Neural progenitor cell (in vitro differentiated cells): ENCODE results near the gene ZNF564. TPM values are rescaled to one million over a fixed set of nuclear protein-coding genes. Genes with fewer than 3 reads are reported as not detected.

Experiments
- DNase-seq: peaks from one replicate; pipeline ENCODE4 v3.0.0-alpha.2; 2016; ENCODE audit warnings: low spot score
- H2AFZ ChIP-seq: fragments of 200-600 bp; sonication (generic); replicated peaks from 2 replicates; pipeline ENCODE4 v1.6.1; 2016; ENCODE audit warnings: antibody characterized with exemption
- H3F3A ChIP-seq: fragments of 200-600 bp; sonication (generic); 2 replicates; pipeline ENCODE4 v1.6.1; 2016; ENCODE audit warnings: antibody characterized with exemption, low read depth
- H3K27ac ChIP-seq: fragments of 200-600 bp; sonication (generic); 2 replicates; pipeline ENCODE4 v1.5.1; 2016; ENCODE audit warnings: mild to moderate bottlenecking
- H3K27me3 ChIP-seq: fragments of 200-600 bp; sonication (generic); 2 replicates; pipeline ENCODE4 v1.6.1; 2016; ENCODE audit warnings: mild to moderate bottlenecking, moderate library complexity
- H3K36me3 ChIP-seq: fragments of 200-600 bp; sonication (generic); 2 replicates; pipeline ENCODE4 v1.5.1; 2016
- H3K4me1 ChIP-seq: fragments of 200-600 bp; sonication (generic); 2 replicates; pipeline ENCODE4 v1.6.1; 2016; ENCODE audit warnings: mixed run types
- H3K4me2 ChIP-seq: fragments of 200-600 bp; sonication (generic); 2 replicates; pipeline ENCODE4 v1.6.1; 2016
- H3K4me3 ChIP-seq: fragments of 200-600 bp; sonication (generic); 2 replicates; pipeline ENCODE4 v1.5.1; 2016
- H3K79me2 ChIP-seq: fragments of 200-600 bp; sonication (generic); 2 replicates; pipeline ENCODE4 v1.6.1; 2016; ENCODE audit warnings: low read depth
- H3K9ac ChIP-seq: fragments of 200-600 bp; sonication (generic); 2 replicates; pipeline ENCODE4 v1.6.1; 2016
- H3K9me3 ChIP-seq: fragments of 200-600 bp; sonication (generic); 2 replicates; pipeline ENCODE4 v1.5.1; 2016; ENCODE audit warnings: low read depth
- H4K20me1 ChIP-seq: fragments of 200-600 bp; sonication (generic); 2 replicates; pipeline ENCODE4 v1.6.1; 2016; ENCODE audit warnings: low read depth
- H3K27ac Mint-ChIP-seq: 3 replicates; pipeline ENCODE4 v1.8.0; 2021; ENCODE audit warnings: mixed read lengths
- H3K27me3 Mint-ChIP-seq: 2 replicates; pipeline ENCODE4 v1.8.0; 2022; ENCODE audit warnings: low read depth, mild to moderate bottlenecking, inconsistent platforms, moderate library complexity, mixed read lengths; ENCODE audit not compliant: insufficient read depth
- H3K36me3 Mint-ChIP-seq: 3 replicates; pipeline ENCODE4 v1.8.0; 2021; ENCODE audit warnings: mixed read lengths
- H3K4me1 Mint-ChIP-seq: 3 replicates; pipeline ENCODE4 v1.8.0; 2021; ENCODE audit warnings: mixed read lengths
- H3K4me3 Mint-ChIP-seq: 3 replicates; pipeline ENCODE4 v1.8.0; 2021; ENCODE audit warnings: mild to moderate bottlenecking, moderate library complexity, mixed read lengths
- H3K9me3 Mint-ChIP-seq: 3 replicates; pipeline ENCODE4 v1.8.0; 2020; ENCODE audit warnings: mixed read lengths
- EZH2 ChIP-seq: fragments of 200-600 bp; sonication (generic); IDR thresholded peaks from 2 replicates; pipeline ENCODE4 v1.6.1; 2017; ENCODE audit warnings: antibody characterized with exemption, mild to moderate bottlenecking, moderate library complexity
- EZH2phosphoT487 ChIP-seq: fragments of 200-600 bp; sonication (generic); IDR thresholded peaks from 2 replicates; pipeline ENCODE4 v1.6.1; 2017; ENCODE audit warnings: antibody characterized with exemption
- total RNA-seq: library from RNA; depleted of rRNA; stranded (reverse); fragments of >200 nt; gene quantifications from 2 replicates; pipeline ENCODE4 v1.2.3, GENCODE V29; 2015; ENCODE audit warnings: low replicate concordance
- TF ChIP-seq, protein P1 (sequence below): fragments of 200-600 bp; sonication (generic); IDR thresholded peaks from 2 replicates; pipeline ENCODE4 v1.5.1; 2017; ENCODE audit warnings: antibody characterized with exemption, mild to moderate bottlenecking

The ZNF564 gene
- total RNA-seq, 1 donor from 2014 or later: 13.9 TPM

DNA sequence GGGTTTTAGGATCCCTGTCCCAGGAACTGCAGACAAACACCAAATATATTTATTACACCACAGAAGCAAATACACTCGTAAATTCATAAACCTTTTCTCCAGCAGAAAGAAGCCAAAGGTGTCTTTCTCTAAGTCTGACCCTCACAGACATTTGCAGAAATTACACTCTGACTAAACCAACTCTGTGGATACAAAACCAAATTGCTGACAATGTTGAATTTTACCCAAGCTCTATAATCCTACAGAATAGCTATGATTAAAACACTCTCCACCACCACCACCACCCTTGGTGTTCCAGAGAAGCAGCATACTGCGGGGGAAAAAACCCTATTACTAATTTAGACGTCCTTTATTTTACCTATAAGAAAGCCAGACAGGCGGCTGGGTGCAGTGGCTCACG is 5.2 kb downstream of the ZNF564 start:
- Histone ChIP-seq H3K4me3 (no peak overlapping the region), H4K20me1 (peaks cover 4% of the 10 kb centered on the region), H3K4me2 (no peak overlapping the region), H3K9me3 (no peaks in the 10 kb centered on the region), H2AFZ (no peak overlapping the region), H3K27me3 (no peaks in the 10 kb centered on the region), H3F3A (peaks cover 10% of the 10 kb centered on the region), H3K27ac (no peak overlapping the region), H3K36me3 (no peaks in the 10 kb centered on the region), H3K9ac (no peak overlapping the region), H3K4me1 (peaks cover 12% of the 10 kb centered on the region), H3K79me2 (peaks cover 96% of the 10 kb centered on the region)
- Mint-ChIP-seq H3K36me3 (peaks cover 59% of the 10 kb centered on the region), H3K9me3 (peaks cover 66% of the 10 kb centered on the region), H3K4me3 (no peak overlapping the region), H3K4me1 (no peaks in the 10 kb centered on the region), H3K27me3 (peaks cover 2% of the 10 kb centered on the region), H3K27ac (no peak overlapping the region)
- DNase-seq: no peak
- TF ChIP-seq, protein P1, sequence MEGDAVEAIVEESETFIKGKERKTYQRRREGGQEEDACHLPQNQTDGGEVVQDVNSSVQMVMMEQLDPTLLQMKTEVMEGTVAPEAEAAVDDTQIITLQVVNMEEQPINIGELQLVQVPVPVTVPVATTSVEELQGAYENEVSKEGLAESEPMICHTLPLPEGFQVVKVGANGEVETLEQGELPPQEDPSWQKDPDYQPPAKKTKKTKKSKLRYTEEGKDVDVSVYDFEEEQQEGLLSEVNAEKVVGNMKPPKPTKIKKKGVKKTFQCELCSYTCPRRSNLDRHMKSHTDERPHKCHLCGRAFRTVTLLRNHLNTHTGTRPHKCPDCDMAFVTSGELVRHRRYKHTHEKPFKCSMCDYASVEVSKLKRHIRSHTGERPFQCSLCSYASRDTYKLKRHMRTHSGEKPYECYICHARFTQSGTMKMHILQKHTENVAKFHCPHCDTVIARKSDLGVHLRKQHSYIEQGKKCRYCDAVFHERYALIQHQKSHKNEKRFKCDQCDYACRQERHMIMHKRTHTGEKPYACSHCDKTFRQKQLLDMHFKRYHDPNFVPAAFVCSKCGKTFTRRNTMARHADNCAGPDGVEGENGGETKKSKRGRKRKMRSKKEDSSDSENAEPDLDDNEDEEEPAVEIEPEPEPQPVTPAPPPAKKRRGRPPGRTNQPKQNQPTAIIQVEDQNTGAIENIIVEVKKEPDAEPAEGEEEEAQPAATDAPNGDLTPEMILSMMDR: no peak
- TF ChIP-seq EZH2phosphoT487 (no peak), EZH2 (no peak)

DNA sequence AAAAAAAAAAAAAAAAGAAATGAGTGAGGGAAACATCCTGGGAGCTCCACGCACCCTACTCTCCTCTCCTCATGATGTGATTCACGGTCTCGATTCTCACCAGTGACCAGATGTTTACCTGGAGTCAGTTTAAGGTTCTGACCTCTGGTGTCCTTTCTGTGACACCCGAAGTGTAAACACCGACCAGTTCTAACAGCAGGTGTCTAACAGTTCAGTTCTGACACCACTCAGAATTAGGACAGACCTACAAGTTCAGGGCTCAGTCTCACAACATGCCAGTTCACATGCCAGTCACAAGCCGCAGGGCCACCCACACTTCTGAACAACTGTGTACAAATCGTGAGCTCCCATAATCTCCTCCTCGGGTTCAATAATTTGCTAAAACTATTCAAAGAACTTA is 6.0 kb downstream of the ZNF564 start:
- Histone ChIP-seq H3K4me3 (no peak overlapping the region), H2AFZ (no peak overlapping the region), H3K4me2 (no peak overlapping the region), H3K4me1 (peaks cover 11% of the 10 kb centered on the region), H3K36me3 (peaks cover under 1% of the 10 kb centered on the region), H3F3A (peaks cover 2% of the 10 kb centered on the region), H3K9me3 (no peaks in the 10 kb centered on the region), H3K79me2 (peaks cover 96% of the 10 kb centered on the region), H3K27ac (no peak overlapping the region), H3K27me3 (no peaks in the 10 kb centered on the region), H3K9ac (no peak overlapping the region), H4K20me1 (no peaks in the 10 kb centered on the region)
- no peak for DNase-seq
- H3K27me3 Mint-ChIP-seq: peaks cover 2% of the 10 kb centered on the region
- H3K4me3 Mint-ChIP-seq: no peak overlapping the region
- no peak overlapping the region for H3K27ac Mint-ChIP-seq
- no peaks in the 10 kb centered on the region for H3K4me1 Mint-ChIP-seq
- H3K9me3 Mint-ChIP-seq: peaks cover 66% of the 10 kb centered on the region
- TF ChIP-seq, protein P1: no peak
- TF ChIP-seq EZH2: no peak
- no peak for TF ChIP-seq EZH2phosphoT487
- H3K36me3 Mint-ChIP-seq: peaks cover 60% of the 10 kb centered on the region

DNA sequence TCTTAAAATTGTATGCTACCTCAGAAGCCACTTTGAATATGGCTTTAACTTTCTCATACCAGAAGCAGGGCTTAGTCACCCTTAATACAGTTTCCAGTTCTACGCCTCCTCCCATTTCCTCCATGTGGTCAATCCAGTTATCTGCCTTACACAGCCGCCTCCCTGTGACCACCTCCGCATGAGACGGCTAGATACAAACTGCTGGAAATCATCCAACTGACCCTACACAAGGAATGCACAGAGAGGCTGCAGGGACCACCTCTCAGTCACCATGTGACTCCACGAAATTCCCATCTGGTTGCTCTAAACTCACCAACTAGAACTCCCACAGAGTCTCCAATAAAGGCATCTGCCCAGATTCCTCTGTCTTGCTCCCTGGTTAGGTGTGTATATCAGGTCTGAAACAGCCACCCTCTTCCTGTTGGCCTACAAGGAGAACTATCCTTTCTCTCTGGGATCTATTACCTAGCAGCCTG is 6.8 kb downstream of the ZNF564 start:
- no peak overlapping the region for H3K4me2 ChIP-seq
- H3K79me2 ChIP-seq: peaks cover 95% of the 10 kb centered on the region
- H3K36me3 ChIP-seq: peaks cover 6% of the 10 kb centered on the region

More for the DNA sequence above, 6.8 kb downstream of the ZNF564 start:
- DNase-seq: no peak
- no peaks in the 10 kb centered on the region for H3K4me1 Mint-ChIP-seq
- H2AFZ ChIP-seq: no peak overlapping the region
- H3K27ac ChIP-seq: no peak overlapping the region
- peaks cover 61% of the 10 kb centered on the region for H3K36me3 Mint-ChIP-seq
- no peak overlapping the region for H3K27ac Mint-ChIP-seq
- H3K9me3 Mint-ChIP-seq: peaks cover 72% of the 10 kb centered on the region
- H4K20me1 ChIP-seq: no peaks in the 10 kb centered on the region
- H3K9me3 ChIP-seq: no peaks in the 10 kb centered on the region
- H3K27me3 Mint-ChIP-seq: peaks cover 2% of the 10 kb centered on the region
- no peak overlapping the region for H3K4me3 Mint-ChIP-seq
- no peak overlapping the region for H3K9ac ChIP-seq
- no peaks in the 10 kb centered on the region for H3F3A ChIP-seq
- H3K4me1 ChIP-seq: peaks cover 4% of the 10 kb centered on the region
- no peaks in the 10 kb centered on the region for H3K27me3 ChIP-seq
- TF ChIP-seq, protein P1: no peak
- TF ChIP-seq EZH2: no peak
- TF ChIP-seq EZH2phosphoT487: no peak
- H3K4me3 ChIP-seq: no peak overlapping the region
